ACHN (cell line): ENCODE data around the gene AGBL1.

ENCODE experiments used
- DNase-seq: peaks from one replicate; pipeline ENCODE4 v3.0.0-alpha.2; 2015
- in situ Hi-C: cut with HindIII; loops from 2 replicates; pipeline ENCODE4 v1.10.0; 2017; ENCODE audit warnings: low sequenced_read_pairs, low pct_ligation_motif_present, low pct_unique_long_range_greater_than_20kb

Gene AGBL1

DNA sequence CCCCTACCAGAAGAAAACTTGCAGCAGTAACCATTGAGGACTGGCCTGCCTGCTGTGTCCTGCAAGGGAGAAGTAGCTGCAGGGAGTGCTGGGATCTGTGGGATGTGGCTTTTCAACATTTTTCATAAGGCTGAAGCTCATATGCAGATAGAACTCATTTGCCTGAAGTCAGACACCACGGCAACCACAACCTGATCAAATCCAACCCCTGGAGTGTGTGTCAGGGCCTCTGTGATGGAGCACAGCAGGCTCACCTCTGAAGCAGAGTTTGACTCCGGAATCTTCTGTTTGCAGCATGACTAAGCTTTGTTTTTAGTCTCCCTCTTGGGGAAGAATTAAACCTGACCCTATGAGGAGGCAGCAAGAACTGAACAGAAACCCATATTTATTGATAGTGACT is 508.7 kb downstream of the AGBL1 start:
- in situ Hi-C loops, result no loop called here
- no peak for DNase-seq

DNA sequence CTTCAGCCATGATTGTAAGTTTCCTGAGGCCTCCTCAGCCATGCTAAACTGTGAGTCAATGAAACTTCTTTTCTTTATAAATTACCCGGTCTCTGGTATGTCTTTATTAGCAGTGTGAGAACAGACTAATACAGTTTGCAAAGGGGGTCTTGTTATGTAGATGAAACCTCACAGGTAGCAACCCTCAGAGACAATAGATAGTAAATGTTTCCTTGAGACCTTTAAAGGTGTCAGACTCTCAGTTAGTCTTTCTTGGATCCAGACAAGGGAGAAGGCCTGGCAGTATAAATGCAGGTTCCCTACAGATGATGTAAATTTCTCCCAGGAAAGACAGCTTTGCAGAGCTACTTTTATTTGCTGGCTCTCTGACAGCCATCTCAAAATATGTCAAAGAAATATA is 510.8 kb downstream of the AGBL1 start:
- in situ Hi-C loops, result no loop called here
- DNase-seq, result no peak

DNA sequence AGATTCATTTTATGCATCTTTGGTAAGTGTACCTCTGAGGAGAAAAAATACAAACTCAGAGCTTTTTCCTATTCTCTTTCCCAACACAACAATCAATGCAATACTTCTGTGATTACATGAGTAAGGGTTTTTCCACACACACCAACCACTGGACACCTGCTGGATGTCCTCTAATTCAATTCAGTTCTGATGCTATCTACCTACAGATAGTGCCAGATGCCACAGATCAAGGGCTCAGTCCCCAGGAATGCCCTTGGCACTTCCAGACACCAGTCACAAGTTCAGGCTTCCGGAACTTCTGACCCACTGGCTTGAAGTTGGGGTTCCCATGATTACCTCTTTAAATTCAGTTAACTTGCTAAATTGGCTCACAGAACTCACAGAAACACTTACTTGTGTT is 511.5 kb downstream of the AGBL1 start:
- no peak for DNase-seq
- in situ Hi-C loops, result no loop called here

DNA sequence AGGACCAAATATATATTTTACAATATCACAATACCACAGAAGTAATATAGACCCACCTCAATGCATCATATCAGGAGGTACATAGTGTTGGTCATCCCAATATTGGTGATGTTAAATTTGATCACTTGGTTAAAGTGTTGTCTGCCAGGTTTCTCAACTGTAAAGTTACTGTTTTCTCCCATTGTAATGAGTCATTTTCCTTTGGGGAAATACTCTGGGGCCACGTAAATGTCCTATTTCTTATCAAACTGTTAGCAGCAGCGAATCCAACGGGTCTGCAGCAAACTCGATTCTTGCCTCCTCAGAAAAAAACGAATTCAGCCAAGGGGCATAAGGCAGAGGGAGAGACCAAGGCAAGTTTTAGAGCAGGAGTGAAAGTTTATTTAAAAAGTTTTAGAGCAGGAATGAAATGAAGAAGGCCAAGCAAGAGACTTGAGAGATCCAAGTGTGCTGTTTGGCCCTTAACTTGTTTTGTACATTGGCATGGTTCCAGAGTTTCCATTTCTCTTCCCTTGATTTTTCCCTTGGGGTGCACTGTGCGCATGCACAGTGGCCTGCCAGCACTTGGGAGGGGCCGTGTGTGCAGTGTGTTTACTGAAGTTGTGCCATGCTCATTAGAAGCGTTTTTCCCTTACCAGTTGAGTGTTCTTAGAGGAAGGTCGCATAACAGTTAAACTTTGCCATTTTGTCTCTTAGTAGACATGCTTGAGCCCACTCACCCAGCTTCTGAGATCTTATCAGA is 512.5 kb downstream of the AGBL1 start:
- in situ Hi-C loops, result no loop called here
- DNase-seq, result no peak

DNA sequence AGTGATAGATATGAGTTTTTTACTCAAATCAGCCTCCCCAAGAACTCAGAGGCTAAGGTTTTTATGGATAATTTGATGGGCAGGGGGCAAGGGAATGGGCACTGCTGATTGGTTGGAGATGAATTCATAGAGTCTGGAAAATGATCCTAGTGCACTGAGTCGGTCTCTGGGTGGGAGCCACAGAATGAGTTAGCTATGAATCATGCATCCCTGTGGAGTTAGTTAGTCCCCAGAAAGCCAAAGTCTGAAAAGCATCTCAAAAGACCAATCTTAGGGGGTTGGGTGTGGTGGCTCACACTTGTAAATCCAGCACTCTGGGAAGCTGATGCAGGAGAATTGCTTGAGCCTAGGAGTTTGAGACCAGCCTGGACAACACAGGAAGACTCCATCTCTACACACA is 516.1 kb downstream of the AGBL1 start:
- in situ Hi-C loops, result no loop called here
- no peak for DNase-seq

DNA sequence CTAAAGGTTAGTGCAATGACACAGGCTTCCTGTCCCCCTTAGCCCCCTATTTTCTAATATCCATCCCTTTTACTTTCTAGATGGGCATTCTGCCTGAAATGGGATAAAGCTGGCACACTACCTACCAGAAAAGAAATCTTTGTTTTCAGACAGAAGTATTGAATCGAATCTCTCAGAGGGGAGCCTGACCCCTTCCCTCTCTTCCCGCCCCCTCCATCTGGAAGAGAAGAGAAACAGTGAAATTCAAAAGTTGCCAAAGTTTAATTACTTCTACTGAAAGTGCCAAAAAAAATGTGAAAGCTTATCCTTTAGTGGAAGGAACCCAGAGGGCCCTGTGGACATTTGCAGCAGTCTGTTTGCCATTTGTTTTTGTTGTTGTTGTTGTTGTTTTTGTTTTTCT is 523.8 kb downstream of the AGBL1 start:
- no peak for DNase-seq
- in situ Hi-C loops, result no loop called here

DNA sequence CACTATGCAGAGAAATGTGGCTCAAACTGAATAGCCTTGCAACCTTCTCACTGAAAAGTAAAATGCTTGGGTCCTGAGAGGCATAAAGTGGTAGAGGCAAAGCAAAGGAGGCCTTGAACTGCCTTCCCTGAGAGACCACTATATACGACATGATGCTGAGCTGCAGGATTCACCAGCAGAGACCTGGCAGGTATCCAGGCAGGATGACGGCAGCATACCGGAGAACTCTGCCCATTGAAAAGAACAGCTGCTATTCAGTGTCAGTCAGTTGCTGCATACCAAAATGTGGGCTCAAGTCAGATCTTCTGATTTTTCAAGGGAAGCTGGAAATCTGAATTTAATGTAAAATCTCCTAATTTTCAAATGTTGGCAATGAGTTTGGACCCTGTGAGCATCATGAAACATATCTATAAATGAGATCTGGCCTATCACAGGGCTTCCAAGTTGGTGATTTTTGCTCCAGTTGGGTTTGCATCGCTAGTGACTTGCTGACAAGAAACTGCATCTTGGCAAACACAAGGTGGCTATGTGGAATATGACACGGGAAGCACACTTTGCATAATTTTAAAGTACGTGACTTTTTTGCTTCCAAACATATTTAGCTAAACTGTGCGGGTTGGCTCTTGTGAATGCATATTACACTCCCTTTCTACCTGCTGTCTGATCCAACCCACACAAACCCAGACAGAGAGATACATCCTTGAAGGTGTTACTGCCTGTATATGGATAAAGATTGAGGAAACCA is 529.0 kb downstream of the AGBL1 start:
- DNase-seq, result no peak
- in situ Hi-C loops, result no loop called here

DNA sequence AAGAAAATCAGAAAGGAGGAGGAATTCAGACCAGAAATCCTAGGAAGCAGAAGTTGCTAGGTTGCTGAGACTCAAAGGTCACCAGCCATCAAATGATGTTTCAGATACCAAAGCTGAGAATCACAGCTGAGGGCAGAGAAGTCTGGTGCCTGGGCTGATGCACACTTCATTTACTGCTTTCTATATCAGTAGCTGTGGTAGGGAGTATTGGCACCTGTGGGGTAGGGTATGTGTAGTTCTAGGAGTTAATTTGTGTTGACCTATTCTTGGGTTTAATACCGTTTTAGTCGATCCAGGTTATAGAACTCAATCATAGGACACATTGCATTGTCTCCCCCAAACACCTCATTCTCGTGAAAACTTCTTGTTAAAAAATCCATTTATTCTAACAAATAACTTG is 529.6 kb downstream of the AGBL1 start:
- no peak for DNase-seq
- in situ Hi-C loops, result no loop called here

DNA sequence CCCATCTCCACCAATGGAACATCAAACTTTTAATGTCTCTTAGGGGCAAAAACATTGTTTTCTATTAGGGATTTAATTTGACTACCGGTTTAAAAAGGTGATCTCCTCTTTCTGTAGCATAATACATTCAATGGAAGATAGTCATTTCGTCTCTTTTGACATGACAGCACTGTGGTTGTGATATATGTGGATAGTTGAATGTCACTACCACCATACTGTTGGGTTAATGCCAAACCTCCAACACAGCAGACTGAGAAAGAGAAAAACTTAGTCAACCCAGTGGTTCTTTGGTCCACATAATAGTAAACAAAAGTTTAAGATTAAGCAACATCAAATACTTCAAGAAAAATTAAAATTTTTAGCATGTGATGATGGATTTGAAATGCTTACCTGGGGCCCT is 530.4 kb downstream of the AGBL1 start:
- DNase-seq, result no peak
- in situ Hi-C loops, result no loop called here

DNA sequence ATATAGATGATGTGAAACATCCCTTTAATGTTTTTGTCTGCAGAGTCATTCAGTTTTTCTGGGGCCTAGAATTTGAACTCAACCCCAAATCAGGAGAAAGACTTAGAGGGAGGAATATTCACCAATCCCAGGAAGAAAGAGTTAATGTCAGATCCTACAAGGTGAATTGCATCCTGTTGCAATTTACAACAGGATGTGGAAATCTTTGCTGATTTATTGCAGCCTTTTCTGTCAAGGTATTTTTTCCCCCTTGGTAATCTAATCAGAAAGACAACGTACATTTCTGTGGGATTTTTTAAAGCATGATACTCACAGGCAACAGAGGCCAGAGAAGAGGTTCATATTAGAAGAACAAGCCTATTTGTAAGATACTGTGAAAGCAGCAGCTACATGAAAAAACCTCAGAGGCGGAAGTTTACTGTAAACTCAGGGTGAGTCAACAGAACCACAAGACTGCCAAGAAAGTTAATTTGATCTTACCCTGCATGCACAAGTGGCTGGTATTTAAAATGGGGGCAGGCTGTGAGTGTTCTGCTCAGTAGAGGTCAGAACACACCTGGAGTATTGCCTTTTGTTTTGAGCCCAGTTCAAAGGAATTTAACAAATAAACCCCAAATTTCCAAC is 531.9 kb downstream of the AGBL1 start:
- in situ Hi-C loops, result no loop called here
- DNase-seq, result no peak

DNA sequence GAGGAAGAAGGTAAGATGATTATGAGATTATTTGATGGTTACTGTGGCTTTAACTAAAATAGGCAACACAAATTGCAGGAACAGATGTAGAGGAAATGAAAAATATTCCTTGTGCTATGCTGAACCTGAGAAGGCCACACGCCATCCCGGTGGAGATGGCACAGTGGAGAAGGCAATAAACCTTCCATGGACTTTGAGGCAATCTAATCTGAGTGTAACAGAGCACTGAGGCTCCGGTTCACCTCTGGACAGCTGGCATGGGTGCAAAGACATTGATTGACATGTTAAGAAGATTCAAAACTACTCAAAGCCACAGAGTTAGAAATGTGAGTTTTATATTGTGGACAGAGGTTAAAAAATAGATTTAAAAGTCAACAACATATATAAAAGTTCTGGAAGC is 535.7 kb downstream of the AGBL1 start:
- in situ Hi-C loops, result no loop called here
- DNase-seq, result no peak

DNA sequence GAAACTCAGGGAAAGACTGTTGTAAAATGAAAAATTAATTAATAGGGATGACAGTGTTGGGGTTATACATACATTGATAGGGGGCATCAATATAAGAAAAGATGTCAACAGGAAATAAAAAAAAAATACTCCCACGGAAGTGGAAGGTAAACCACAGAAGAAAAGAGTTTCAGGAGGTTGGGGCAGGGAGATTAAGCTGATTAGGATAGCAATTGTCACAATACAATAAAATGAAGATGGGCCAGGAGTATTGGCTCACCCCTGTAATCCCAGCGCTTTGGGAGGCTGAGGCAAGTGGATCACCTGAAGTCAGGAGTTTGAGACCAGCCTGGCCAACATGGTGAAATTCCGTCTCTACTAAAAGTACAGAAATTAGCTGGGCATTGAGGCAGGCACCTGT is 536.1 kb downstream of the AGBL1 start:
- no peak for DNase-seq
- in situ Hi-C loops, result no loop called here

DNA sequence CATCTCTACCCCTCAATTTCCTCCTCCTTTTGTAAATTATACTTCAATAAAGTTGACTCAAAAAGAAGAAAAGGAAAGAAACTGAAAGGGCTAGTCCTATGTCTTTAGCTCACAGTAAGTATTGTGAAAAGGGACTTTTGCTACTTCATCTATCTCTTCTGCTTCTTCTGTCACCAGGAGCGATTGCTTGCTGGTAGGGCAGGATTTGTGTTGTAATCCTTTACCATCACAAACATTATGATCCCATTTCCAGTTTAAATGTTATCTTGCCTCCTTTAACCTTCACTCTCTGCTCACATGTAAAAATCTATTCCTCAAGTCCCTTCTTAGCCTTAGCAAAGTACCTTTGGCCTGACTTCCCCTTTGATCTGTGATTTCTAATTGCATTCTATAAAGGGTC is 537.1 kb downstream of the AGBL1 start:
- in situ Hi-C loops, result no loop called here

DNA sequence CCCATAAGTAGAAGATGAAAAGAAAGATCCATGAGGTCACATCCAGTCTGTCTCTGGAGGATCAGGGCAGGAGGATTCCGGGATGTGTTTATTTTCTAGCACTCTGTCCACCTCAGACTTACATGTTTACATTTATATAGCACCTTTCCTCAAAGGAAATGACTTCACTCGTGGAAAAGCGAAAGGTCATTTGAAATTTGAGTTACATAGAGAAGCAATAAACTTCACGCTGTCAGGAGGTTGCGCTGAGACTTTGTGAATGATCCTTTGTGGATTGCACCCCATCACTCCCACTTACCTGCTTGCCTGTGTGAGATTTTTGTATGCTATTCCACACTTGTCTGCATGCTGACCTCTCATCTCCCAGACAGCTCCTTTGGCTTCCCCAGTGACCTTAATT is 540.5 kb downstream of the AGBL1 start:
- no peak for DNase-seq
- in situ Hi-C loops, result no loop called here

More for the DNA sequence above, 537.1 kb downstream of the AGBL1 start:
- DNase-seq, result no peak

DNA sequence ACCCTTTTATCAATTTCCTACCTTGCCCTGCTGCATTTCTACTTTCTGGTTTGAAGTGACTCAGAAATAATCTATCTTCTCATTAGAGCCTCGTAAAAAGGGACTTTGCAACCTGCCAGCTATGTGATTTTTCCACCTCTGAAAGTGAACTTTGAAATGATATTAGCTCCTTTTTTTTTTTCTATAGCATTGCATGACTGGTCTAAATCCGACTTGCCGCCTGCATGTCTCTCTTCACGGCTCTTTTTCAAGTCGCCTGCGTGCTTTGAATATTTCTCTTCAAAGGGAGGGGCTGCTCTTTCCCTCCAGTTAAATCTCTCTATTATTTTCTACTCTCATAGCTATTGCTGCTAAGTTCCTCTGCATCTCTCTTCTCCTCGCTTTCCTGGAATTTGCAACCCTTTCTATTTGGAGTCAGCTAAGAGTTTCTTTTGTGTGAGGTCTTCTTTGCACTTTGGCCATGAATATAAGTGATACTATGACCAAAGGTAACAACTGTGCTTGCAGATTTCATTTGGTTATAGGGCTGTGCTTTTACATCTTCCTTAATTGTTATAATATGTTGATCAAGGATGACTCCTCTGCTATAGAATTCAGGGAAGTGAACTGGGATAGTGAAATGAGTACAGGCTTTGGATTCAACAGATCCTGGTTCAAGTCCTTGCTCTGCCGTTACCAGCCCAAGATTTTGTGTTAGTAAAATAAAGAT is 541.1 kb downstream of the AGBL1 start:
- no peak for DNase-seq
- in situ Hi-C loops, result no loop called here

DNA sequence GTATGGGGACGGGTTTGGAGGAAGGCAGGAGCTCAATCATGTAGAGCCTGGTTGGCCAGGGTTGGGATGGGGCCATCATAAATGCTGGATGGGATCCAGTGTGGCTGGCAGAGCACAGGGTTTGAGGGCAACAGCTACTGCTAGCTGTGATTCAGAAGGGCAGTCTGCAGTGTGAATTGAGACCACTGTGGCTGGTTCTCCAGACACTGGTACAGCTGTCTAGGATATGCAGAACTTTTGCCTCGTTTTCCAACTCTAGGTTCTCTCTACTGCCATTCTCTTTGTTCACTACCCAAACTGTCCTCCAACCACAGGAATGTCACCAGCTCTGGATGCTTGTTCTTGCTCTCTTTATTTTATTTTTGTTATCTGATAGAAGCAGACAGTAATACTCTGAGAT is 543.6 kb downstream of the AGBL1 start:
- DNase-seq, result no peak
- in situ Hi-C loops, result no loop called here

DNA sequence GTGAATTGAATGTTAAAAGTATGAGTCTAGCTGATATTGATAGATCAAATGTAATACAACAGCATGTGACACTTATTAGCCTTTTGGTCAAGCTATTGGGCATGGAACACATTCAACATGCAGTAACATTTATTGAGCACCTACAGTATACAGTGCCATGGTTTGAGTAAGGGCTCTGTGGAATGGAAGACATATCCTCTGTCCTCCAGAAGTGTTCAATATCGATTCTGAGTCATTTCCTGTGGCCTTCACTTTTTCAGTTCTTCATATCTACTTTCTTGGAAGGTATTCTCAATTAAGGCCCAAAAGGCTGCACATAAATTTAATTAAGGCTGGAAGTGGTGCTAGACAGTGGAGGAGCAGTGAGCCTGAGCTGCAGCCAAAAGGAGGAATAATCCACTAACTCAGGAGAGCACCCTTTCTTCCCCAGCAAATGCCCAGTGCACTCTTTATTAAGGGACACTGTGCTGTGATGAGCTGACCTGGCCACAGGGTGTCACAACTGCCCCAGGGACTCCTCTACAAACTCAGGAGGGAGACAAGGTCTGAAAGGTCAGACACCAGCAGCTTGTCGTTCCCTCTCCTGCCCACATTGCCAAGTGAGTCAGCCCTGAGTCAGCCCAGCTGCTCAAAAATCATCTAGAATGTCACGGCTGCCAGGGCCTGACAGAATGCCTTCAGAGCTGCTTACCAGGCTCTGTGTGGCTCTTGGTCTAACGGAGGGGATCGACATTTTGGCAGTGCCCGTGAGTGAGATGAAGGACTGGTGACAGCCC is 544.8 kb downstream of the AGBL1 start:
- in situ Hi-C loops, result no loop called here
- DNase-seq, result peak; percentile 93
